Measurements from ENCODE around the gene DYNC1I1.

DYNC1I1 gene

DNA sequence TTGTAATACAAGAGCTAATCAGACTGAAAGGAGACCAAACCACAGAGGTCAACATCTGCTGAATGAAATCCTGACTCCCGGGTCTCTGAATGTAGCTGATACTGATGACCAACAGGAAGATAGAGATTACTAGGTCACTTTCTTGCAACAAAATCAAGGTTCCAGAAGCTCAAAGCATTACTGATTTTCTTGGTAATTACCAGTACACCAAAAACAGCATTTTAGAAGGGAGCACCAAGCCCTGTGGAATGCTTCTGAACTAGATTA is 371.8 kb downstream of the DYNC1I1 start:
- Histone ChIP-seq H3K9me3 (replicated peaks in 1 of 11) (no peaks in the 10 kb centered on the region), H3K4me2 (no peak overlapping the region), H4K20me1 (no peaks in the 10 kb centered on the region), H3K4me3 (no peak overlapping the region), H3K9ac (no peak overlapping the region), H3K27me3 (no peaks in the 10 kb centered on the region), H3K27ac (no peak overlapping the region), H3K36me3 (peaks cover 15 to 97% (median 44%) of the 10 kb centered on the region in 11 experiments; a peak in 21 of 22 replicates), H3K4me1 (no peaks in the 10 kb centered on the region)
- TF ChIP-seq Cebpa-rat (IDR thresholded peaks at IDR 0.05) = no peak

Measured in BLaER1 treated with 17β-estradiol and CSF1 and Interleukin-3, amounts not matched to agents 10 nM and 100 nM (cell line).